ENCODE results near the gene BDH1.
A peak's percentile ranks its signal among the peaks of the same experiment; 100 is the strongest.
"Not testable (repeated sequence)": the region's sequence is repeated elsewhere in the genome, so short reads cannot be mapped to it uniquely, and the experiment has no call there.

BDH1 gene

GRCh38 chr3:197555281-197556261, at the start of gene BDH1:
TSS of gene BDH1 (minus strand) at chr3:197555968. CDS start at chr3:197546443, 9,525 bp downstream.
- Mint-ChIP-seq H3K27ac (peak within 1 kb of the TSS; percentile 95), H3K9me3 (no peaks in the 10 kb centered on the region), H3K4me3 (peak within 1 kb of the TSS; percentile 92), H3K36me3 (no peaks in the 10 kb centered on the region), H3K4me1 (peaks cover 29% of the 10 kb centered on the region), H3K27me3 (no peaks in the 10 kb centered on the region)

GRCh38 chr3:197603317-197603933, 47.7 kb upstream of the BDH1 start:
- H3K9me3 Mint-ChIP-seq, result no peaks in the 10 kb centered on the region
- no peak overlapping the region for H3K27ac Mint-ChIP-seq
- H3K36me3 Mint-ChIP-seq, result peaks cover 5% of the 10 kb centered on the region
- no peak overlapping the region for H3K4me3 Mint-ChIP-seq
- no peaks in the 10 kb centered on the region for H3K27me3 Mint-ChIP-seq
- peaks cover 6% of the 10 kb centered on the region for H3K4me1 Mint-ChIP-seq

- not testable (repeated sequence) for H3K36me3 Mint-ChIP-seq, H3K27me3 Mint-ChIP-seq, H3K9me3 Mint-ChIP-seq, H3K4me1 Mint-ChIP-seq, H3K4me3 Mint-ChIP-seq, H3K27ac Mint-ChIP-seq
Observed at GRCh38 chr3:197602351-197602750, 46.6 kb upstream of the BDH1 start.

- not testable (repeated sequence) for H3K36me3 Mint-ChIP-seq, H3K4me3 Mint-ChIP-seq, H3K27me3 Mint-ChIP-seq, H3K27ac Mint-ChIP-seq, H3K9me3 Mint-ChIP-seq, H3K4me1 Mint-ChIP-seq
Observed at GRCh38 chr3:197601566-197601840, 45.7 kb upstream of the BDH1 start.

- Mint-ChIP-seq H3K27me3 (no peaks in the 10 kb centered on the region), H3K4me3 (no peak overlapping the region), H3K4me1 (peaks cover 6% of the 10 kb centered on the region), H3K27ac (no peak overlapping the region), H3K36me3 (no peaks in the 10 kb centered on the region), H3K9me3 (no peaks in the 10 kb centered on the region)
Observed at GRCh38 chr3:197600796-197601565, 45.2 kb upstream of the BDH1 start.

GRCh38 chr3:197599089-197599765, 43.5 kb upstream of the BDH1 start:
- Mint-ChIP-seq H3K27me3 (no peaks in the 10 kb centered on the region), H3K4me1 (peaks cover 6% of the 10 kb centered on the region), H3K9me3 (no peaks in the 10 kb centered on the region), H3K27ac (no peak overlapping the region), H3K4me3 (no peak overlapping the region), H3K36me3 (no peaks in the 10 kb centered on the region)

- H3K4me3 Mint-ChIP-seq, result no peak overlapping the region
- no peak overlapping the region for H3K27ac Mint-ChIP-seq
- no peaks in the 10 kb centered on the region for H3K9me3 Mint-ChIP-seq
- no peaks in the 10 kb centered on the region for H3K27me3 Mint-ChIP-seq
- H3K4me1 Mint-ChIP-seq, result peaks cover 6% of the 10 kb centered on the region
- H3K36me3 Mint-ChIP-seq, result no peaks in the 10 kb centered on the region
Observed at GRCh38 chr3:197598404-197598980, 42.7 kb upstream of the BDH1 start.

- no peak overlapping the region for H3K4me3 Mint-ChIP-seq
- H3K27me3 Mint-ChIP-seq, result no peaks in the 10 kb centered on the region
- H3K4me1 Mint-ChIP-seq, result peaks cover 14% of the 10 kb centered on the region
- H3K27ac Mint-ChIP-seq, result no peak overlapping the region
- H3K36me3 Mint-ChIP-seq, result no peaks in the 10 kb centered on the region
- H3K9me3 Mint-ChIP-seq, result no peaks in the 10 kb centered on the region
Observed at GRCh38 chr3:197597335-197597734, 41.6 kb upstream of the BDH1 start.

- Mint-ChIP-seq H3K9me3 (no peaks in the 10 kb centered on the region), H3K4me1 (peaks cover 27% of the 10 kb centered on the region), H3K36me3 (no peaks in the 10 kb centered on the region), H3K27me3 (no peaks in the 10 kb centered on the region), H3K27ac (no peak overlapping the region), H3K4me3 (no peak overlapping the region)
Observed at GRCh38 chr3:197595470-197596185, 39.9 kb upstream of the BDH1 start.

- H3K27me3 Mint-ChIP-seq, result no peaks in the 10 kb centered on the region
- peak overlapping the region; percentile 98 for H3K27ac Mint-ChIP-seq
Observed at GRCh38 chr3:197593046-197593380, 37.2 kb upstream of the BDH1 start.

GRCh38 chr3:197592361-197593045, 36.7 kb upstream of the BDH1 start:
- peak overlapping the region; percentile 60 for H3K4me3 Mint-ChIP-seq
- peaks cover 26% of the 10 kb centered on the region for H3K4me1 Mint-ChIP-seq
- H3K27me3 Mint-ChIP-seq, result no peaks in the 10 kb centered on the region
- H3K9me3 Mint-ChIP-seq, result no peaks in the 10 kb centered on the region
- peak overlapping the region; percentile 98 for H3K27ac Mint-ChIP-seq
- H3K36me3 Mint-ChIP-seq, result no peaks in the 10 kb centered on the region

More at GRCh38 chr3:197593046-197593380, 37.2 kb upstream of the BDH1 start:
- no peaks in the 10 kb centered on the region for H3K36me3 Mint-ChIP-seq
- no peak overlapping the region for H3K4me3 Mint-ChIP-seq
- H3K9me3 Mint-ChIP-seq, result no peaks in the 10 kb centered on the region
- H3K4me1 Mint-ChIP-seq, result peaks cover 26% of the 10 kb centered on the region

GRCh38 chr3:197591816-197592215, 36.0 kb upstream of the BDH1 start:
- Mint-ChIP-seq H3K4me1 (peaks cover 26% of the 10 kb centered on the region), H3K9me3 (no peaks in the 10 kb centered on the region), H3K4me3 (no peak overlapping the region), H3K27ac (peak overlapping the region; percentile 98), H3K27me3 (no peaks in the 10 kb centered on the region), H3K36me3 (no peaks in the 10 kb centered on the region)

GRCh38 chr3:197590313-197590962, 34.7 kb upstream of the BDH1 start:
- H3K4me3 Mint-ChIP-seq, result no peak overlapping the region
- H3K36me3 Mint-ChIP-seq, result no peaks in the 10 kb centered on the region
- H3K9me3 Mint-ChIP-seq, result no peaks in the 10 kb centered on the region
- no peak overlapping the region for H3K27ac Mint-ChIP-seq
- no peaks in the 10 kb centered on the region for H3K27me3 Mint-ChIP-seq
- peaks cover 26% of the 10 kb centered on the region for H3K4me1 Mint-ChIP-seq

GRCh38 chr3:197589545-197589944, 33.8 kb upstream of the BDH1 start:
- H3K4me3 Mint-ChIP-seq, result no peak overlapping the region
- H3K4me1 Mint-ChIP-seq, result peaks cover 26% of the 10 kb centered on the region
- H3K9me3 Mint-ChIP-seq, result no peaks in the 10 kb centered on the region
- H3K27me3 Mint-ChIP-seq, result no peaks in the 10 kb centered on the region
- H3K36me3 Mint-ChIP-seq, result no peaks in the 10 kb centered on the region
- H3K27ac Mint-ChIP-seq, result no peak overlapping the region

All from activated naive CD4-positive, alpha-beta T cell treated with anti-CD3 and anti-CD28 coated beads, Interleukin-2, amount 50 U/mL, for 24 hours (primary cell).